ENCODE measurements around the gene B9D1.
A peak's percentile ranks its signal among the peaks of the same experiment; 100 is the strongest.
"Not testable (repeated sequence)": the region's sequence is repeated elsewhere in the genome, so short reads cannot be mapped to it uniquely, and the experiment has no call there.

B9D1 gene

GRCh38 chr17:19363460-19364035, 1.0 kb upstream of the B9D1 start:
- Mint-ChIP-seq H3K4me1 (peaks cover 2 to 15% of the 10 kb centered on the region in 2 donors), H3K4me3 (peak overlapping the region in 1 of 2 donors; percentile 8), H3K36me3 (no peaks in the 10 kb centered on the region), H3K27ac (no peak overlapping the region), H3K9me3 (no peaks in the 10 kb centered on the region), H3K27me3 (peaks cover 10 to 42% of the 10 kb centered on the region in 2 donors)
- no peak for DNase-seq
- ATAC-seq (replicated peaks): no peak

DNA sequence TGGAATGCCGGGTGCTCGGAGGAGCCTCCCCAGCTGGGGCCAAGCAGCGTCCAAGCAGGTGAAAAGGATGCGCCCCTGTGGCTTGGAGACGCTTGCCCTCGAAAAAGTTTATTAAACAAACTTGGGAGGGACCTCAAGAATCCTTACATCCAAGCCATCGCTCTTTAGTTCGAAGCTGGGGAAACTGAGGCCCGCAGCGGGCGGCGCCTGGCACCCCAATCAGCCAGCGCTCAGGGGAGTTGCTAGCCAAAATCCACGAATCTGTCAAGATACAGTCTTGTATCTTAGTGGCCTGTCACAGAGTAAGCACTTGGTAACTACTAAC, 553 bp upstream of the B9D1 start:
- no peaks in the 10 kb centered on the region for H3K9me3 Mint-ChIP-seq
- ATAC-seq (replicated peaks) (no peak), DNase-seq (no peak)
- peak overlapping the region; percentile 61 for H3K27ac Mint-ChIP-seq
- H3K36me3 Mint-ChIP-seq: no peaks in the 10 kb centered on the region
- peaks cover 2 to 15% of the 10 kb centered on the region in 2 donors for H3K4me1 Mint-ChIP-seq
- peaks cover 15 to 43% of the 10 kb centered on the region in 2 donors for H3K27me3 Mint-ChIP-seq
- peak overlapping the region; percentile 87 to 88 for H3K4me3 Mint-ChIP-seq

- H3K4me1 Mint-ChIP-seq: peaks cover 2 to 15% of the 10 kb centered on the region in 2 donors
These were observed 613 bp downstream of the B9D1 start for GRCh38 chr17:19361944-19362276.

DNA sequence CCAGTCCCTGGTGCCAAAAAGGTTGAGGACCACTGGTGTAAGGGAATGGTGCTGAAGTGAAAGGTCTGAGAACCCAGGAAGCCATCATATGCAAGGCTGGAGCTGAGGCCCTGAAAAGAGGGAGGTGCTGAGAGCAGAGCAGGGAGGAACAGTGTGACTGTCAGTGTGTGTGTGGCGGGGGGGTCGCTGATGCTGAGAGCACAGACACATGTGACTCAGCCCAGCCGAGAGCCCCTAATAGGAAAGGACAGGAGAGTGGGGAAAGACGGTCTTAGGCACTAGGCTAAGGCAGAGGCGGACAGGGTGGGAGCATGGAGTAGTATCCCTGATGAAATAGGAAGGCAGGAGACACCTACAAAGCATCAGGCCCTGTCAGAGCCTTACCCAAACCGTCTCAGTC, 1.2 kb downstream of the B9D1 start:
- no peak for DNase-seq

More at GRCh38 chr17:19361944-19362276, 613 bp downstream of the B9D1 start:
- no peak for DNase-seq
- no peak for ATAC-seq (replicated peaks)
- no peaks in the 10 kb centered on the region for H3K36me3 Mint-ChIP-seq
- no peak overlapping the region for H3K27ac Mint-ChIP-seq
- peak overlapping the region; percentile 87 to 88 for H3K4me3 Mint-ChIP-seq
- no peaks in the 10 kb centered on the region for H3K9me3 Mint-ChIP-seq
- H3K27me3 Mint-ChIP-seq: peaks cover 15 to 48% of the 10 kb centered on the region in 2 donors

GRCh38 chr17:19360772-19361171, 1.8 kb downstream of the B9D1 start:
- no peak for ATAC-seq (replicated peaks)
- peaks cover 2 to 15% of the 10 kb centered on the region in 2 donors for H3K4me1 Mint-ChIP-seq
- H3K4me3 Mint-ChIP-seq: no peak overlapping the region
- peaks cover 15 to 48% of the 10 kb centered on the region in 2 donors for H3K27me3 Mint-ChIP-seq
- DNase-seq: no peak
- no peaks in the 10 kb centered on the region for H3K36me3 Mint-ChIP-seq
- no peak overlapping the region for H3K27ac Mint-ChIP-seq
- H3K9me3 Mint-ChIP-seq: no peaks in the 10 kb centered on the region

More for the DNA sequence above, 1.2 kb downstream of the B9D1 start:
- H3K27me3 Mint-ChIP-seq: peaks cover 15 to 52% of the 10 kb centered on the region in 2 donors
- H3K4me1 Mint-ChIP-seq: peaks cover 2 to 15% of the 10 kb centered on the region in 2 donors
- no peak for ATAC-seq (replicated peaks)
- H3K4me3 Mint-ChIP-seq: peak overlapping the region; percentile 47 to 63
- no peaks in the 10 kb centered on the region for H3K36me3 Mint-ChIP-seq
- no peaks in the 10 kb centered on the region for H3K9me3 Mint-ChIP-seq
- no peak overlapping the region for H3K27ac Mint-ChIP-seq

- Mint-ChIP-seq H3K4me1 (peaks cover 2 to 15% of the 10 kb centered on the region in 2 donors), H3K27me3 (peaks cover 15 to 46% of the 10 kb centered on the region in 2 donors), H3K9me3 (no peaks in the 10 kb centered on the region), H3K27ac (no peak overlapping the region), H3K4me3 (no peak overlapping the region), H3K36me3 (no peaks in the 10 kb centered on the region)
- DNase-seq (no peak), ATAC-seq (replicated peaks) (no peak)
These were observed 2.7 kb downstream of the B9D1 start for GRCh38 chr17:19359856-19360255.

DNA sequence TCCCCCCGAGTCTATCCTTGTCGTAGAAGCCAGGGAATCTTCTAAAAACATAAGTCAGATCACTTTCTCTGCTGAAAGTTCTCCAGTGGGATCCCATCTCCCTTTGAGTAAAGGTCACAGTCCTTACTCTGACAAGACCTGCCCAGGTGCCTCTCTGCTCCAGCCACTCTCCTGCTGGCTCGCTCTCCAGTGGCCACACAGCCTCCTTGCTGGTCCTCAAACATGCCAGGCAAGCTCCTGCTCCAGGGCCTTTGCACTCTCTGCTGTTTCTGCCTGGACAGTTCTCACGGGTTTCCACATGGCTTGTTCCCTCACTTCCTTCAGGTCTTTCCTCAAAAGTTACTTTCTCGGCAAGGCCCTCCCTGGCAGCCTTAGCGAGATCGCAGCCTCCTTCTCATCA, 3.4 kb downstream of the B9D1 start:
- ATAC-seq (replicated peaks) (no peak), DNase-seq (no peak)
- Mint-ChIP-seq H3K27ac (no peak overlapping the region), H3K4me1 (peaks cover 2 to 15% of the 10 kb centered on the region in 2 donors), H3K4me3 (no peak overlapping the region), H3K36me3 (no peaks in the 10 kb centered on the region), H3K27me3 (peaks cover 17 to 45% of the 10 kb centered on the region in 2 donors), H3K9me3 (no peaks in the 10 kb centered on the region)

GRCh38 chr17:19357761-19358160, 4.8 kb downstream of the B9D1 start:
- Mint-ChIP-seq H3K27ac (no peak overlapping the region), H3K4me1 (peaks cover 0 to 11% of the 10 kb centered on the region in 2 donors), H3K36me3 (no peaks in the 10 kb centered on the region), H3K4me3 (no peak overlapping the region), H3K9me3 (no peaks in the 10 kb centered on the region), H3K27me3 (peaks cover 19 to 40% of the 10 kb centered on the region in 2 donors)
- ATAC-seq (replicated peaks) (no peak), DNase-seq (no peak)

- H3K27ac Mint-ChIP-seq: no peak overlapping the region
- no peaks in the 10 kb centered on the region for H3K9me3 Mint-ChIP-seq
- H3K27me3 Mint-ChIP-seq: peaks cover 19 to 40% of the 10 kb centered on the region in 2 donors
- DNase-seq (no peak), ATAC-seq (replicated peaks) (no peak)
- peaks cover 0 to 10% of the 10 kb centered on the region in 2 donors for H3K4me1 Mint-ChIP-seq
- no peaks in the 10 kb centered on the region for H3K36me3 Mint-ChIP-seq
- no peak overlapping the region for H3K4me3 Mint-ChIP-seq
These were observed 5.2 kb downstream of the B9D1 start for GRCh38 chr17:19357351-19357750.

DNA sequence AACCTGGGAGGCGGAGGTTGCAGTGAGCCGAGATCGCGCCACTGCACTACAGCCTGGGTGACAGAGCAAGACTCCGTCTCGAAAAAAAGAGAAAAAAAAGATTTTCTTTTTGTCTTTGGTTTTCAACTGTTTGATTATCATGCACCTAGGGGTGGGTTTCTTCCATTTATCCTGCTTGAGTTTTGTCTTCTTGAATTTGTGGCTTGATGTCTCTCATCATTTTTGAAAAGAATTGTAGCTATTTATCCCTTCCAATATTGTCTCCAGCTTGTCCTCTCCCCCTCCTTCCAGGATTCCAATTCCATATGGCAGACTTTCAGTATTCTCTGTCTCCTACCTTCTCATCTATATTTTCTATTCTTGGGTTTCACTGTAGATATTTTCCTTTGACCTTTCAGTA, 7.8 kb downstream of the B9D1 start:
- H3K27me3 Mint-ChIP-seq: peaks cover 28 to 34% of the 10 kb centered on the region in 2 donors
- ATAC-seq (replicated peaks) (no peak), DNase-seq (no peak)
- H3K36me3 Mint-ChIP-seq: no peaks in the 10 kb centered on the region
- no peaks in the 10 kb centered on the region for H3K4me1 Mint-ChIP-seq
- no peak overlapping the region for H3K4me3 Mint-ChIP-seq
- H3K9me3 Mint-ChIP-seq: no peaks in the 10 kb centered on the region
- H3K27ac Mint-ChIP-seq: no peak overlapping the region

DNA sequence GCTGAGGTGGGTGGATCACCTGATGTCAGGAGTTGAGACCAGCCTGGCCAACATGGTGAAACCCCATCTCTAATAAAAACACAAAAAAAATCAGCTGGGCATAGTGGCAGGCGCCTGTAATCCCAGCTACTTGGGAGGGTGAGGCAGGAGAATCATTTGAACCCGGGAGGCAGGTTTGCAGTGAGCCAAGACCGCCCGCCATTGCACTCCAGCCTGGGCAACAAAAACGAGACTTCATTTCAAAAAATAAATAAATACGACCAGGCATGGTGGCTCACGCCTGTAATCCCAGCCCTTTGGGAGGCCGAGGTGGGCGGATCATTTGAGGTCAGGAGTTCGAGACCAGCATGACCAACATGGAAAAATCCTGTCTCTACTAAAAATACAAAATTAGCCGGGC, 9.1 kb downstream of the B9D1 start:
- DNase-seq, H3K27ac Mint-ChIP-seq: not testable (repeated sequence)

DNA sequence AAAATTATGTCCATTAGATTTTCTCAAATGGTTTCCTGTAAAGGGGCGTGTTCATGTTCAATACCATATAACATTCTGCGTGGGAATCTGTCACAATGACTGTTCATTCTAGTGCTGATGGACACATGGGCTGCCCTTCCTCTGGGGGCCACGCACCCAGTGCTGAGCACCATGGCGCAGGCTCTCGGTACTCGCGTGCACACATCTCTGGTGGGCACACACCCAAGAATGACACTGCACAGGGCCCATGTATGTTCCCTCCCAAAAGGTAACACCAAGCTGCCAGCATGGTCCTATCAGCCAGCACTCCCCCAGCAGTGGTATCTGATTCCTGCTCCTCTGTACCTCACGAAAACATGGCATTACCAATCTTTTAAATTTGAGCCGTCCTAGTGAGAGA, 13.7 kb downstream of the B9D1 start:
- no peak overlapping the region for H3K27ac Mint-ChIP-seq
- H3K4me3 Mint-ChIP-seq: no peak overlapping the region
- H3K4me1 Mint-ChIP-seq: peaks cover 7 to 9% of the 10 kb centered on the region in 2 donors
- H3K9me3 Mint-ChIP-seq: no peaks in the 10 kb centered on the region
- DNase-seq (no peak), ATAC-seq (replicated peaks) (no peak)
- H3K27me3 Mint-ChIP-seq: peaks cover 13 to 14% of the 10 kb centered on the region in 2 donors
- peaks cover 0 to 2% of the 10 kb centered on the region in 2 donors for H3K36me3 Mint-ChIP-seq

More for the DNA sequence above, 9.1 kb downstream of the B9D1 start:
- H3K36me3 Mint-ChIP-seq; H3K9me3 Mint-ChIP-seq; H3K4me1 Mint-ChIP-seq; ATAC-seq (replicated peaks); H3K4me3 Mint-ChIP-seq: not testable (repeated sequence)
- peaks cover 16 to 22% of the 10 kb centered on the region in 2 donors for H3K27me3 Mint-ChIP-seq

DNA sequence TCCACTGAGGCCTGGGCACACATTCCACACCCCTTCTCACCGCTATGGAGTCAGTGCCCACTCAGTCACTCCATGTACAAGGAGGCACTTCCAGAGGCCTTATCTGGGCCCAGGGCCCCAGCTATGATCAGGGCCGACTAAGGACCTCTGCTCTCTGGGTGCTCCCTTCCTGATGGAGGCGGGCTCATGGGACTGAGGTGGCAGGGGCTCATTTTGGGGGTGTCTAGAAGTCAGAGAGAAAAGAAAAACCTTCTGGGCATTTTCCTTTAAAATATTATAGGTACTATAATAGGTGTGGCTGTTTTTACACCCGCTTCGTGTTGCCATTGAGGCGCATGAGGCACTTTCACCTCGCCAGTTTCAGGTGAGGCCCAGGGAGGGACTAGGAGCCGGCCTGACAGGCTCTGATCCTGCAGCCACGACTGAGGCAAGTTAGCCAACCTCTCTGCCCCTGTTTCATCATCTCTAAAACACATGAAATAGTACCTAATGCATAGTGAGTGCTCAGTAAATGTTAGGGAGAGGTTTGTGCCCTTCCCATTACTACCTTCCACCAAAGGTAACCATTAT, 14.4 kb downstream of the B9D1 start:
- H3K4me3 Mint-ChIP-seq: no peak overlapping the region
- H3K36me3 Mint-ChIP-seq: peaks cover 0 to 2% of the 10 kb centered on the region in 2 donors
- DNase-seq: no peak
- no peak overlapping the region for H3K27ac Mint-ChIP-seq
- H3K4me1 Mint-ChIP-seq: peaks cover 7 to 9% of the 10 kb centered on the region in 2 donors
- peaks cover 13 to 14% of the 10 kb centered on the region in 2 donors for H3K27me3 Mint-ChIP-seq
- ATAC-seq (replicated peaks): no peak
- no peaks in the 10 kb centered on the region for H3K9me3 Mint-ChIP-seq

- DNase-seq (no peak), ATAC-seq (replicated peaks) (peak; percentile 44 to 60)
- peak overlapping the region; percentile 71 for H3K27ac Mint-ChIP-seq
- H3K27me3 Mint-ChIP-seq: peaks cover 13 to 14% of the 10 kb centered on the region in 2 donors
- peaks cover 9% of the 10 kb centered on the region in 2 donors for H3K4me1 Mint-ChIP-seq
- no peaks in the 10 kb centered on the region for H3K9me3 Mint-ChIP-seq
- no peak overlapping the region for H3K4me3 Mint-ChIP-seq
- H3K36me3 Mint-ChIP-seq: peaks cover 0 to 2% of the 10 kb centered on the region in 2 donors
These were observed 15.0 kb downstream of the B9D1 start for GRCh38 chr17:19347323-19348080.
